ENCODE measurements around the gene TMEM165.

Gene TMEM165

GRCh38 chr4:55468724-55469123, 73.0 kb downstream of the TMEM165 start:
- no peak for DNase-seq

- DNase-seq = no peak
Observed at GRCh38 chr4:55469979-55470378, 74.2 kb downstream of the TMEM165 start.
